GM18858 (cell line): ENCODE data around the gene USP4.
"Not testable (repeated sequence)": the region's sequence is repeated elsewhere in the genome, so short reads cannot be mapped to it uniquely, and the experiment has no call there.

Experiments
- ATAC-seq: cut with Tn5 transposase; IDR thresholded peaks from one replicate; pipeline ENCODE4 v1.9.1; 2021; ENCODE audit not compliant: unreplicated experiment

The USP4 gene

GRCh38 chr3:49255718-49256511 is 83.9 kb downstream of the USP4 start:
- no peak for ATAC-seq

- ATAC-seq, result no peak
Measured at GRCh38 chr3:49255112-49255511, 84.7 kb downstream of the USP4 start.

GRCh38 chr3:49253512-49253911 is 86.3 kb downstream of the USP4 start:
- ATAC-seq, result no peak

- no peak for ATAC-seq
Measured at GRCh38 chr3:49248840-49249227, 91.0 kb downstream of the USP4 start.

GRCh38 chr3:49244581-49245205 is 95.2 kb downstream of the USP4 start:
- no peak for ATAC-seq

GRCh38 chr3:49240091-49240490 is 99.8 kb downstream of the USP4 start:
- ATAC-seq, result not testable (repeated sequence)

GRCh38 chr3:49238274-49239127 is 101.4 kb downstream of the USP4 start:
- ATAC-seq, result no peak

- ATAC-seq, result no peak
Measured at GRCh38 chr3:49237344-49237743, 102.5 kb downstream of the USP4 start.

GRCh38 chr3:49236226-49236625 is 103.6 kb downstream of the USP4 start:
- ATAC-seq, result no peak

GRCh38 chr3:49228817-49229216 is 111.0 kb downstream of the USP4 start:
- not testable (repeated sequence) for ATAC-seq
